ENCODE results near the gene MYLK4.

DNA sequence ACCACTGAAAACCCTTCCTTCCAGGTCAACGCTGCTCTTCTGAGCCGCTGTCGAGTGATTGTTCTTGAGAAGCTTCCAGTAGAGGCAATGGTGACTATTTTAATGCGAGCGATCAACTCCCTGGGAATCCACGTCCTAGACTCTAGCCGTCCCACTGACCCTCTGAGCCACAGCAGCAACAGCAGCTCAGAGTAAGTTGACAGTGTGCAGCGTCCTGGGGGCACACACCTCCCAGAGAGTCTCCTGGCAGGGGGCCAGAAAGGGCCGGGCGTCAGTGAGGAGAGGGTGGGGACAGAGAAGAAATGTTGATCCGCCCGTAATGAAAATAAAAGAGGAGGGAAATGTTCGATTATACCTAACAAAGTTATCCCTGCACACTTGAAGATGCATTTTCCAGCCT lies 19.4 kb upstream of the MYLK4 start:
- no peak for TF ChIP-seq POLR2A (IDR thresholded peaks at IDR 0.05)
- TF ChIP-seq, protein P1, sequence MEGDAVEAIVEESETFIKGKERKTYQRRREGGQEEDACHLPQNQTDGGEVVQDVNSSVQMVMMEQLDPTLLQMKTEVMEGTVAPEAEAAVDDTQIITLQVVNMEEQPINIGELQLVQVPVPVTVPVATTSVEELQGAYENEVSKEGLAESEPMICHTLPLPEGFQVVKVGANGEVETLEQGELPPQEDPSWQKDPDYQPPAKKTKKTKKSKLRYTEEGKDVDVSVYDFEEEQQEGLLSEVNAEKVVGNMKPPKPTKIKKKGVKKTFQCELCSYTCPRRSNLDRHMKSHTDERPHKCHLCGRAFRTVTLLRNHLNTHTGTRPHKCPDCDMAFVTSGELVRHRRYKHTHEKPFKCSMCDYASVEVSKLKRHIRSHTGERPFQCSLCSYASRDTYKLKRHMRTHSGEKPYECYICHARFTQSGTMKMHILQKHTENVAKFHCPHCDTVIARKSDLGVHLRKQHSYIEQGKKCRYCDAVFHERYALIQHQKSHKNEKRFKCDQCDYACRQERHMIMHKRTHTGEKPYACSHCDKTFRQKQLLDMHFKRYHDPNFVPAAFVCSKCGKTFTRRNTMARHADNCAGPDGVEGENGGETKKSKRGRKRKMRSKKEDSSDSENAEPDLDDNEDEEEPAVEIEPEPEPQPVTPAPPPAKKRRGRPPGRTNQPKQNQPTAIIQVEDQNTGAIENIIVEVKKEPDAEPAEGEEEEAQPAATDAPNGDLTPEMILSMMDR (IDR thresholded peaks at IDR 0.05), result no peak
